Activated naive CD8-positive, alpha-beta T cell treated with anti-CD3 and anti-CD28 coated beads, Interleukin-2, amount 10 ng/mL, durations not matched to agents 7 days and 5 days (primary cell): ENCODE data around the gene PDE8B. TPM values are rescaled to one million over a fixed set of nuclear protein-coding genes. Genes with fewer than 3 reads are reported as not detected.

Source experiments
- ATAC-seq: fragments of 150-1000 bp; cut with Tn5 transposase; one replicate; pipeline ENCODE4 v1.10.0; 2021; ENCODE audit warnings: low read depth, moderate library complexity
- POLR2A ChIA-PET: fragments of 350-600 bp; sonication (Branson Sonifier 250); formaldehyde crosslinking; loops from one replicate; lab custom pipeline; 2021; ENCODE audit warnings: antibody characterized with exemption; lab: Charles Lee
- DNase-seq: peaks from one replicate; pipeline ENCODE4 v3.0.0; 2021
- H3K27ac Mint-ChIP-seq: one replicate; pipeline ENCODE4 v1.8.0; 2022; ENCODE audit warnings: mild to moderate bottlenecking, mixed read lengths
- H3K27me3 Mint-ChIP-seq: one replicate; pipeline ENCODE4 v1.8.0; 2022; ENCODE audit warnings: mild to moderate bottlenecking, moderate library complexity, mixed read lengths
- H3K36me3 Mint-ChIP-seq: one replicate; pipeline ENCODE4 v1.8.0; 2021; ENCODE audit warnings: mild to moderate bottlenecking, mixed read lengths
- H3K4me1 Mint-ChIP-seq: one replicate; pipeline ENCODE4 v1.8.0; 2021; ENCODE audit warnings: mixed read lengths
- H3K4me3 Mint-ChIP-seq: one replicate; pipeline ENCODE4 v1.8.0; 2022; ENCODE audit warnings: mild to moderate bottlenecking, moderate library complexity, mixed read lengths
- H3K9me3 Mint-ChIP-seq: one replicate; pipeline ENCODE4 v1.8.0; 2021; ENCODE audit warnings: mixed read lengths
- total RNA-seq, 2 experiments: library from RNA; stranded (reverse); gene quantifications; one replicate each; pipeline ENCODE4 v1.2.3, GENCODE V29; 2021

Gene PDE8B
- total RNA-seq, 2 experiments from 2014 or later = 0.19 to 0.23 TPM

DNA sequence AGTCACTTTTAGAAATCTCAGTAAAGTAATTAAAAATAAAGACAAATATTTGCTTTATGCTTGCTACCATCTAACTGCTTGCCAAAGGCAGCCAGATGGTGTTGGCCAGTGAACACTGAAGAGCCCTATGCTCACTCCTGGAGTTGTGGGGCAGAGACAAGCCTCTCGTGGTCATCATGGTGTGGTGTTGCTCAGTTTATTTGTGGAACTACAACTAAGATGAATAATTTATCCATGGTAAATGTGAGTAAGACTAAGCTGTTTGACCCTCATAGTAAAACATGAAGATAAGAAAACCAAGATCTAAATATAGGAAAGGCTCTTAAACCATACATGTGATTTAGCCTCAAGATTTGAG lies 100.7 kb downstream of the PDE8B start:
- no peak overlapping the region for H3K27ac Mint-ChIP-seq
- no peaks in the 10 kb centered on the region for H3K9me3 Mint-ChIP-seq
- no peaks in the 10 kb centered on the region for H3K36me3 Mint-ChIP-seq
- no peak for ATAC-seq
- peaks cover 12% of the 10 kb centered on the region for H3K27me3 Mint-ChIP-seq
- no peak for DNase-seq
- POLR2A ChIA-PET = no interaction called here
- no peaks in the 10 kb centered on the region for H3K4me1 Mint-ChIP-seq
- no peak overlapping the region for H3K4me3 Mint-ChIP-seq

GRCh38 chr5:77312413-77312812 lies 101.9 kb downstream of the PDE8B start:
- DNase-seq = no peak
- ATAC-seq = no peak
- peaks cover 12% of the 10 kb centered on the region for H3K27me3 Mint-ChIP-seq
- no peaks in the 10 kb centered on the region for H3K36me3 Mint-ChIP-seq
- no peak overlapping the region for H3K27ac Mint-ChIP-seq
- no peak overlapping the region for H3K4me3 Mint-ChIP-seq
- POLR2A ChIA-PET = no interaction called here
- H3K9me3 Mint-ChIP-seq = no peaks in the 10 kb centered on the region
- no peaks in the 10 kb centered on the region for H3K4me1 Mint-ChIP-seq

DNA sequence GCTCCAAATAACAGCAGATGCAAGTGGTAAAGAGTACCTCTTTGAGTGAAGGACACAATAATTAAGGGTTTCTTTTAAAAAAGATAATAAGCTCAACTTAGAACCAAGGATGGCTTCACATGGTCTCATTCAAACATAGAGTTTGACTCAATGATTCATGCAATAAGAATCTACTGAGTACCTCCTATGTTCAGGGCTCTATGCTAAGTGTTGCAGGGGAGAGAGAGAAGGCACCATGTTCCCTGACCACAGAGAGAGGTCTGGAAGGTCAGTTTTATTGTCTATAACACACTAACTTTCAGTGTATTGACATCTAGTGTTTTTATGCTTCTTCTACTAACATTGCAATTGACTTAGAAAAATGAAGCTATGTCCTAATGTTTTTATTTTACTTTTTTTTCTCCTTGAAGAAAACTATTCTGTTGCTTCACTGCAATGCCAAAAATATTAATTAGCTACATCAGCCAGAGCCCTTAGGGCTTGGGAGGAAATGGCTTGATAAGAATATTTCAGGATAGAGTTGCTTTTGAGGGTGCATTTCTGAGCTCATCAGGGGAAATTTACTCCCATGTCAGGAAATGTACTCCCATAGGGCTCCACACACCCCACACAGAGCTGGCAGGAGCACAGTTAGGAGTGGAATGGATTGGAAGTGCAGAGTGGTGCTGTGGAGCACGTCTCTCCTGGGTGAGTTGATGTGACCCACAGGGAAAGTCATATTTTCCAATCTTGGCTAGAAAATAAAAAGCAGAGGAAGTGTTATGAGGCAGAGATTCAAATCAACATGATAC lies 106.6 kb downstream of the PDE8B start:
- H3K4me3 Mint-ChIP-seq = no peak overlapping the region
- no peaks in the 10 kb centered on the region for H3K36me3 Mint-ChIP-seq
- H3K9me3 Mint-ChIP-seq = no peaks in the 10 kb centered on the region
- no peaks in the 10 kb centered on the region for H3K4me1 Mint-ChIP-seq
- POLR2A ChIA-PET = no interaction called here
- H3K27me3 Mint-ChIP-seq = peaks cover 14% of the 10 kb centered on the region
- ATAC-seq (no peak), DNase-seq (no peak)
- H3K27ac Mint-ChIP-seq = no peak overlapping the region

- POLR2A ChIA-PET = no interaction called here
- no peaks in the 10 kb centered on the region for H3K9me3 Mint-ChIP-seq
- H3K36me3 Mint-ChIP-seq = no peaks in the 10 kb centered on the region
- no peak for ATAC-seq
- H3K27ac Mint-ChIP-seq = no peak overlapping the region
- peaks cover 17% of the 10 kb centered on the region for H3K27me3 Mint-ChIP-seq
- no peak for DNase-seq
- H3K4me3 Mint-ChIP-seq = no peak overlapping the region
- no peaks in the 10 kb centered on the region for H3K4me1 Mint-ChIP-seq
Observed at GRCh38 chr5:77318060-77318459, 107.6 kb downstream of the PDE8B start.

GRCh38 chr5:77319117-77319804 lies 108.8 kb downstream of the PDE8B start:
- Mint-ChIP-seq H3K4me3 (no peak overlapping the region), H3K27me3 (peaks cover 19% of the 10 kb centered on the region), H3K4me1 (no peaks in the 10 kb centered on the region), H3K36me3 (no peaks in the 10 kb centered on the region), H3K9me3 (no peaks in the 10 kb centered on the region), H3K27ac (no peak overlapping the region)
- no peak for DNase-seq
- POLR2A ChIA-PET = no interaction called here
- no peak for ATAC-seq

DNA sequence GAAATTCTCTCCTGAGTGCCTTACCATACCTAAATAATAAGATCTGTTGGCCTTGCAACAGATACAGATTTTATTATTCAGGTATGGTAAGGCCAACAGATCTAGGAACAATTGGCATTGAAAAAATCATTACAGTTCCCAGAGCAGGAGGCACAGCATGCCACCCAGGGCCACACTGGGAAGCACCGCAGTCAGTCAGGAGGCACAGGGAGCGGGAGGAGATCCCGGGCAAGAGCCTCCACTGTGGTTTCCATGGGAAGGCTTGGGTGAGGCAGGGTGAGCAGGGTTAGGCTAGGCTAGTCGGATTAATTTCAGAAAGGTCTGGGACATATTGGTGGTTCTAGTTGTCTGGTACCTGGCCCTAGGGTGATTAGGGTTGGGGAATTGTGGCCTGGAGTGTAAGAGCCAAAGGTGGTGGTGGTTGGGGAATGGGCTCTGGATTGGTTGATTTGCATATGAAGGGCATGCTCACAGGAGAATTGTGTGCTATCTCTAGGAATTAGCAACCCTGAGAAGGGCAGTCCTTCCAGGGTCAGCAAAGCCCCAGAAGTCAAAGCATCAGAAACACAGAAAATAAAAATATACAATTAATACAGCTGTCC lies 111.4 kb downstream of the PDE8B start:
- ATAC-seq = no peak
- no peak for DNase-seq
- Mint-ChIP-seq H3K9me3 (no peaks in the 10 kb centered on the region), H3K27ac (no peak overlapping the region), H3K27me3 (peaks cover 9% of the 10 kb centered on the region), H3K4me3 (no peak overlapping the region), H3K4me1 (no peaks in the 10 kb centered on the region), H3K36me3 (no peaks in the 10 kb centered on the region)
- POLR2A ChIA-PET = no interaction called here

DNA sequence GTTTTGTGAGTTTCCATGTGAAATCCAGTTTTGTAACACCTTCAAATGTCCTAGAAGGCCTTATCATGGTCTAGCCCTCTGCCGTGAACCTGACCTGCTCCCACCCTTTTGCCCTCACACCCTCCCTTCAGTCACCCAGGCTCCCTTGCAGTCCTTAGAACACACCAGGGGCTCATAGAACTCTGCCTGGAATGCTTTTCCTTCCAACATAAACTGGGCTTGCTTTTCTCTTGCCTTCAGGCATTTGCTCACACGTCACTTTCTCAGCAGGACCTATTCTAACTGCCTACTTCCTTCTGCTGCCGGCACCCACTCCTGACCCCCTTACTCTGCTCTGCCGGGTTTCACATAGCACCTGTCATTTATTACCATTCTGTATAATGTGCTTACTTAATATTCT lies 111.9 kb downstream of the PDE8B start:
- Mint-ChIP-seq H3K36me3 (no peaks in the 10 kb centered on the region), H3K27ac (no peak overlapping the region), H3K4me3 (no peak overlapping the region), H3K27me3 (peaks cover 7% of the 10 kb centered on the region), H3K9me3 (no peaks in the 10 kb centered on the region), H3K4me1 (no peaks in the 10 kb centered on the region)
- DNase-seq (no peak), ATAC-seq (no peak)
- POLR2A ChIA-PET = no interaction called here

- H3K36me3 Mint-ChIP-seq = peaks cover 3% of the 10 kb centered on the region
- peaks cover 14% of the 10 kb centered on the region for H3K4me1 Mint-ChIP-seq
- ATAC-seq (no peak), DNase-seq (no peak)
- no peaks in the 10 kb centered on the region for H3K9me3 Mint-ChIP-seq
- H3K4me3 Mint-ChIP-seq = no peak overlapping the region
- no peak overlapping the region for H3K27ac Mint-ChIP-seq
- H3K27me3 Mint-ChIP-seq = peaks cover 4% of the 10 kb centered on the region
- POLR2A ChIA-PET = no interaction called here
Observed at GRCh38 chr5:77325921-77326541, 115.6 kb downstream of the PDE8B start.

GRCh38 chr5:77326986-77327734 lies 116.7 kb downstream of the PDE8B start:
- Mint-ChIP-seq H3K36me3 (peaks cover 4% of the 10 kb centered on the region), H3K4me1 (peaks cover 14% of the 10 kb centered on the region), H3K27ac (no peak overlapping the region), H3K4me3 (no peak overlapping the region), H3K9me3 (no peaks in the 10 kb centered on the region), H3K27me3 (peaks cover 9% of the 10 kb centered on the region)
- DNase-seq (no peak), ATAC-seq (no peak)
- POLR2A ChIA-PET = no interaction called here

- POLR2A ChIA-PET = interaction anchor here (0.5 kb wide), 1 partner anchor 473 kb away, joined by 3 read pairs; no protein-coding TSS in a partner anchor
- Mint-ChIP-seq H3K4me1 (peaks cover 14% of the 10 kb centered on the region), H3K27me3 (peaks cover 5% of the 10 kb centered on the region), H3K9me3 (no peaks in the 10 kb centered on the region), H3K4me3 (peak overlapping the region; percentile 48), H3K27ac (no peak overlapping the region), H3K36me3 (peaks cover 4% of the 10 kb centered on the region)
- peak; percentile 74 for ATAC-seq
- DNase-seq = no peak
Observed at GRCh38 chr5:77328930-77329647, 118.6 kb downstream of the PDE8B start.

DNA sequence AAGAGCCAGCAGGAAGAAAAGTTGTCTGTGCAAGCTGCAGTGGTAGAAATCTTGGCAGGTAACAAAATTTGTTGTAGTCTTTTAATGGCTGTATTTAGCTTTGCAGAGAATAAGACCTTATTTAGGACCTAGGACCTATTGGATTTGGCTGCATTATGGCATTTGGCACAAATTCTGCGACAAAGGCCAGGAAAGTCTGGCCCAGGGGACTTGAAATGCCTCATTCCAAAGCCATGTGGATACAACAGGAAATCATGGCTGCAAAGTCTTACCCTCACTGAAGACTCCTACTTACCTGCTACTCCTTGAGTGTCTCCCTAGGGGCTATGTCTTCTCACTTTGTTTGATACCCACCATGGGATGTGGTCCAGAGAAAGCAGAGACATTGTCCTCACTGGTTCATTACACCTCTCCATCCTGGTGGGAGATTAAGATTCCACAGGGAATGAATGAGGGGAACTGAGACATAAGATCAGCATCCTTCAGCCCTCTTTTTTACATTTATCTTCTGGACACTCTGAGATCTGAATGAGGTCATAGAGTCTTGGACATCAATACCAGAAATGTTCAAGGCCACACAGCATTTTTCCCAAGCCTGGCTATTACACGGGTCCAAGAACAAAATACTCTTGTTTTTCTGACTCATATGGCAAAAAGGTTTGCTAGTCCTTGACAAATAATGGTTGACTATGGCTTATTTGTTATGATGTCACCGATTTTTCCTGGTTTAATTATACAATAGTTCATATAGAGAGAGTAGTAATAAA lies 119.4 kb downstream of the PDE8B start:
- peaks cover 14% of the 10 kb centered on the region for H3K4me1 Mint-ChIP-seq
- ATAC-seq = no peak
- H3K27ac Mint-ChIP-seq = no peak overlapping the region
- H3K27me3 Mint-ChIP-seq = peaks cover 5% of the 10 kb centered on the region
- no peaks in the 10 kb centered on the region for H3K9me3 Mint-ChIP-seq
- H3K4me3 Mint-ChIP-seq = no peak overlapping the region
- H3K36me3 Mint-ChIP-seq = peaks cover 4% of the 10 kb centered on the region
- POLR2A ChIA-PET = interaction anchor here (0.5 kb wide), 1 partner anchor 473 kb away, joined by 3 read pairs; no protein-coding TSS in a partner anchor
- DNase-seq = no peak

GRCh38 chr5:77333036-77333435 lies 122.6 kb downstream of the PDE8B start:
- Mint-ChIP-seq H3K27ac (no peak overlapping the region), H3K36me3 (peaks cover 4% of the 10 kb centered on the region), H3K27me3 (peaks cover 5% of the 10 kb centered on the region), H3K4me1 (peaks cover 13% of the 10 kb centered on the region), H3K4me3 (no peak overlapping the region), H3K9me3 (no peaks in the 10 kb centered on the region)
- DNase-seq (no peak), ATAC-seq (no peak)
- POLR2A ChIA-PET = no interaction called here
